ENCODE results near the gene IGSF6. TPM values are rescaled to one million over a fixed set of nuclear protein-coding genes. Genes with fewer than 3 reads are reported as not detected.

Gene IGSF6
- total and polyA plus RNA-seq, 2 of the 4 experiments (the other 2 are of a cell fraction) = not detected

GRCh38 chr16:21628772-21629171, 23.6 kb downstream of the IGSF6 start:
- in situ Hi-C loops (cut with MboI; ENCODE audit: low sequenced_read_pairs) = no loop called here

More at GRCh38 chr16:21628772-21629171, 23.6 kb downstream of the IGSF6 start:
- H3K4me1 ChIP-seq (ENCODE audit: control insufficient read depth, insufficient read depth, low read length) = peaks cover 4% of the 10 kb centered on the region; the same call in 1 of the 2 replicates
- H4K5ac ChIP-seq (ENCODE audit: low read depth, low read length) = no peak overlapping the region
- no peak overlapping the region for H3K23ac ChIP-seq (ENCODE audit: low read depth, low read length)
- H2BK5ac ChIP-seq (ENCODE audit: low read depth, low read length, poor library complexity, severe bottlenecking) = no peak overlapping the region
- 67% methylated on average over 3 of the region's 5 CpGs; no CpG with 5 or more reads in 1 of the 2 experiments for WGBS, 2 experiments (ENCODE audit: extremely low coverage in 2 of 2, insufficient read length in 1 of 2)
- H2BK120ac ChIP-seq (ENCODE audit: low read depth, low read length) = no peak overlapping the region
- no peak overlapping the region for H3K4me3 ChIP-seq (ENCODE audit: insufficient read depth, low read depth, low read length)
- no TSS peak for BruUV-seq (replicated peaks)
- DNase-seq (peak; percentile 32), ATAC-seq (ENCODE audit: low read depth) (no peak)
- dilution Hi-C loops (cut with HindIII; ENCODE audit: low sequenced_read_pairs, unreplicated experiment) (no loop called here), intact Hi-C loops (cut with micrococcal nuclease) (no loop called here)
- no peak overlapping the region for H2AK9ac ChIP-seq (replicated peaks; ENCODE audit: low read depth, low read length, poor library complexity)
- no peaks in the 10 kb centered on the region for H3K9me1 ChIP-seq (ENCODE audit: insufficient read depth, low read length)
- H3K27ac ChIP-seq (ENCODE audit: insufficient read depth, low read length) = no peak overlapping the region
- no peak overlapping the region for H3K18ac ChIP-seq (ENCODE audit: low read depth, low read length)
- no peak overlapping the region for H3K4me2 ChIP-seq (ENCODE audit: low read depth, low read length)
- no peak overlapping the region for H3K14ac ChIP-seq (replicated peaks; ENCODE audit: low read depth, low read length)
- H3K56ac ChIP-seq (ENCODE audit: extremely low read depth, insufficient read depth, low read length) = no peak overlapping the region
- H3K27me3 ChIP-seq (ENCODE audit: control insufficient read depth, insufficient read depth, low read length) = no peaks in the 10 kb centered on the region
- no peak overlapping the region for H3K4ac ChIP-seq (ENCODE audit: low read depth, low read length)
- no peak overlapping the region for H3K9ac ChIP-seq (ENCODE audit: low read depth, low read length)
- H3K79me1 ChIP-seq (ENCODE audit: low read depth in 1 of 2, low read length in 2 of 2) = peaks cover 14 to 43% of the 10 kb centered on the region in 2 experiments
- no peaks in the 10 kb centered on the region for H4K20me1 ChIP-seq (ENCODE audit: insufficient read depth, low read length)
- H2AK5ac ChIP-seq (ENCODE audit: low read depth, low read length) = no peak overlapping the region
- H4K91ac ChIP-seq (ENCODE audit: insufficient read depth, low read depth, low read length) = no peak overlapping the region
- ChIA-PET CTCF (interaction anchor here (0.6 kb wide), 1 partner anchor 21 kb away, joined by 4 read pairs; no protein-coding TSS in a partner anchor), POLR2A (ENCODE audit: unreplicated experiment) (no interaction called here)
- peaks cover 11% of the 10 kb centered on the region for H3K36me3 ChIP-seq (ENCODE audit: control insufficient read depth, insufficient read depth, low read length)
- no peak overlapping the region for H2BK15ac ChIP-seq (ENCODE audit: low read depth, low read length)
- H4K8ac ChIP-seq (ENCODE audit: low read depth in 2 of 2, low read length in 2 of 2) = no peak overlapping the region
- no peak overlapping the region for H2BK20ac ChIP-seq (ENCODE audit: low read depth, low read length)
- H2AFZ ChIP-seq (replicated peaks; ENCODE audit: low read length, poor library complexity) = no peak overlapping the region
- peak; percentile 77 for TF ChIP-seq BHLHE40 (IDR thresholded peaks at IDR 0.05; ENCODE audit: low read depth, low read length)
- TF ChIP-seq CTCF (conservative IDR thresholded peaks at IDR 0.05; ENCODE audit: low read depth, low read length) = no peak
- no peaks in the 10 kb centered on the region for H3K9me3 ChIP-seq (ENCODE audit: control insufficient read depth, insufficient read depth, low read length)

Data from IMR-90 (cell line).